Caki2 (cell line): Measurements from ENCODE around the gene CYP4F2. TPM values are rescaled to one million over a fixed set of nuclear protein-coding genes. Genes with fewer than 3 reads are reported as not detected.
"Not testable (repeated sequence)": the region's sequence is repeated elsewhere in the genome, so short reads cannot be mapped to it uniquely, and the experiment has no call there.

Experiments used
- DNase-seq: peaks from one replicate; pipeline ENCODE4 v3.0.0-alpha.2; 2015; ENCODE audit warnings: low read depth
- in situ Hi-C: cut with HindIII; loops from 2 replicates; pipeline ENCODE4 v1.10.0; 2016; ENCODE audit warnings: low sequenced_read_pairs, low pct_unique_long_range_greater_than_20kb, mixed read lengths
- total RNA-seq: library from RNA; depleted of rRNA; stranded (reverse); fragments of >200 nt; shearing (Covaris generic); gene quantifications from 2 replicates; pipeline ENCODE4 v1.2.3, GENCODE V29; 2014; ENCODE audit warnings: low replicate concordance; rRNA removed

Gene CYP4F2
- total RNA-seq, 1 experiment from 2014 or later: not detected

DNA sequence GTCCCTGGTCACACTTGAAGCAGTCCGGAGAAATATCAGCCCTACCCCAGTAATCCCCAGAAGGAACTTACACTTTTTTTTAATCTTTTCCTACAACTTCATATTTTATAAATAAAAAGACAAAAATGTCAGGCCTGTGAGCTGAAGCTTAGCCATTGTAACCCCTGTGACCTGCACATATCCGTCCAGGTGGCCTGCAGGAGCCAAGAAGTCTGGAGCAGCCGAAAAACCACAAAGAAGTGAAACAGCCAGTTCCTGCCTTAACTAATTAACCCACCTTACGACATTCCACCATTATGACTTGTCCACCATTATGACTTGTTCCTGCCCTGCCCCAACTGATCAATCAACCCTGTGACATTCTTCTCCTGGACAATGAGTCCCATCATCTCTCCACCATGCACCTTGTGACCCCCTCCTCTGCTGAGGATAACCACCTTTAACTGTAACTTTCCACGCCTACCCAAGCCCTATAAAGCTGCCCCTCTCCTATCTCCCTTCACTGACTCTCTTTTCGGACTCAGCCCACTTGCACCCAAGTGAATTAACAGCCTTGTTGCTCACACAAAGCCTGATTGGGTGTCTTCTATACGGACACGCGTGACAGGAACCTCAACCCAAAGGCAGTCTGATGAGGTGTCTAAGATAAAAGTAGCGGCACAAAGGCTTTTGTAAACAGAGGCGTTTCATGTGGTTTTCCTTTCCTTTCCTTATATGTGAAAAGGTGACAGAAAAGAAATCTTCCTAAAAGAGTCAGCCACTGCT lies 62.1 kb downstream of the CYP4F2 start:
- peak; percentile 89 for DNase-seq
- in situ Hi-C loops: not testable (repeated sequence)

DNA sequence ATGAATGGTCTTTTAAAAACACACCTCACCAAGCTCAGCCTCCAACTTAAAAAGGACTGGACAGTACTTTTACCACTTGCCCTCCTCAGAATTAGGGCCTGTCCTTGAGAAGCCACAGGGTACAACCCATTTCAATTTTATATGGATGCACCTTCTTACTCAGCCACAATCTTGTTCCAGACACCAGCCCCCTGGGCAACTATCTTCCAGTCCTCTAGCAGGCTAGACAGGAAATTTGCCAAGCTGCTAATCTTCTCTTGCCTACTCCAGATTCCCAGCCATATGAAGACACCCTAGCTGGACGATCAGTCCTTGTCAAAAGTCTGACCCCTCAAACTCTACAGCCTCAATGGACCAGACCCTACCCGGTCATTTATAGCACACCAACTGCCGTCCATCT lies 63.6 kb downstream of the CYP4F2 start:
- DNase-seq, in situ Hi-C loops: not testable (repeated sequence)

DNA sequence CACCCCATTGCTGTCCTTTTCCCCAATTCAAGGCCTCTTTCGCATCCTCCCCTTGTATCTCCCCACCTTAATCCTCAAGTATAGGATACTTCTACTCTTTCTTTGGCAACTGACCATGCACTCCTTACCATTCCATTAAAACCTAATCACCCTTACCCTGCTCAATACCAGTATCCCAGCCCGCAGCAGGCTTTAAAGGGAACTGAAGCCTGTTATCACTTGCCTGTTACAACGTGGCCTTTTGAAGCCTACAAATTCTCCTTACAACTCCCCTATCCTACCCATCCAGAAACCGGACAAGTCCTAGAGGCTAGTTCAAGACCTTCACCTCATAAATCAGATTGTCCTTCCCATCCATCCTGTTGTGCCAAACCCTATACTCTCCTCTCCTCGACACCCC lies 66.2 kb downstream of the CYP4F2 start:
- in situ Hi-C loops: no loop called here
- no peak for DNase-seq

DNA sequence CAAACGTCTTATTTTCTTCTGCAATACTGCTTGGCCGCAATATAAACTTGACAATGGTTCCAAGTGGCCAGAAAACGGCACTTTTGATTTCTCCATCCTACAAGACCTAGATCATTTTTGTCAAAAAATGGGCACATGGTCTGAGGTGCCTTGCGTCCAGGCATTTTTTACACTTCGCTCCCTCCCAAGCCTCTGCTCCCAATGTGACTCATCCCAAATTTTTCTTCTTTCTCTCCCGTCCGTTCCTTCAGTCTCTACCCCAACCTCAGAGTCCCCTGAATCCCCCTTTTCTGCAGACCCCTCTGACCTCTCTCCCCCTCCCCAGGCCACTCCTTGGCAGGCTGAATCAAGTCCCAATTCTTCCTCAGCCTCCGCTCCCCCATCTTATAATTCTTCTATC lies 68.1 kb downstream of the CYP4F2 start:
- DNase-seq: no peak
- in situ Hi-C loops: no loop called here

DNA sequence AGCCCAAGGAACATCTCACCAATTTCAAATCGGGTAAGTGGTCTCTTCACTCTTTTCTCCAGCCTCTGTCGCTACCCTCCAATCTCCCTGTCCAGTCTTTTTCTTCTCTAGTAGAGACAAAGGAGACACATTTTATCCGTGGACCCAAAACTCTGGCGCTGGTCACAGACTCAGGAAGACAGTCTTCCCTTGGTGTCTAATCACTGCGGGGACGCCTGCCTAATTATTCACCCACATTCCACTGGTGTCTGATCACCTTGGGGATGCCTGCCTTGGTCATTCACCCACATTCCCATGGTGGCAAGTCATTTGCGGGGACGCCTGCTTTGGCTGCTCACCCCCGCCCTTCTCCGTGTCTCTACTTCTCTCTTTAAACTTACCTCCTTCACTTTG lies 68.6 kb downstream of the CYP4F2 start:
- DNase-seq: no peak
- in situ Hi-C loops: no loop called here

DNA sequence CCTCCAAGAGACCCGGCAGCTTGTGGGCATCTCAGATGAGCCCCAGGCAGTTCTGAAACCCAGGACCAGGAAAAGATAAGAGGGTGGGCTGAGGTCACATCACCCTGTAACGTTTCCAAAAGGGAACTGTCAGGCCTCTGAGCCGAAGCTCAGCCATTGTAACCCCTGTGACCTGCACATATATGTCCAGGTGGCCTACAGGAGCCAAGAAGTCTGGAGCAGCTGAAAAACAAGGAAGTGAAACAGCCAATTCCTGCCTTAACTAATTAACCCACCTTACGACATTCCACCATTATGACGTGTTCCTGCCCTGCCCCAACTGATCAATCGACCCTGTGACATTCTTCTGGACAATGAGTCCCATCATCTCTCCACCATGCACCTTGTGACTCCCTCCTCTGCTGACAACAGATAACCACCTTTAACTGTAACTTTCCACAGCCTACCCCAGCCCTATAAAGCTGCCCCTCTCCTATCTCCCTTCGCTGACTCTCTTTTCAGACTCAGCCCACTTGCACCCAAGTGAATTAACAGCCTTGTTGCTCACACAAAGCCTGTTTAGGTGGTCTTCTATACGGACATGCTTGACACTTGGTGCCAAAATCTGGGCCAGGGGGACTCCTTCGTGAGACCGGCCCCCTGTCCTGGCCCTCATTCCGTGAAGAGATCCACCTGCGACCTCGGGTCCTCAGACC lies 69.1 kb downstream of the CYP4F2 start:
- peak; percentile 85 for DNase-seq
- in situ Hi-C loops: not testable (repeated sequence)

DNA sequence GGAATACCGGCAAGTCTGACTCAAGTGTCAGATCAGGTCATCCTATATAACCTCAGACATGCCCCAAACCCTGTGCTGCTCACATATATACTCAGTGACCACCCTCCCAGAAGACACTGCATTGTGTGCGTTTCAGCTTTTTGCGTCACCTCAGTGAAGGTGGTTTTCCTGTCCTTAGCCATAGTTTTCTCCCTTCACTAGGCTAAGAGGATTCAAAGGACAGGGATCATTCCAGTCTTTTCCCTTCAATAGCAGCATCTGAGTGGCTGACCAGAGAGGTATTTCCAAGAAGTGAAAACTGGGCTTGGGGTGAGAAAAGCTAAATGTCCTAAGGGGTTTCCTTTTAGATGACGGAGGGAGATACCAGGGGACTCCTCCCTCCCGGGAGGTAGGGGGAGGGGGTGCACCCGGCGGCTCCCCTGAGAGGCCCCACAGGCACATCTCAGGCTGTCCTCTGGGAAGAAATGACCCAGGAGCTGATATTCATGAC lies 69.7 kb downstream of the CYP4F2 start:
- in situ Hi-C loops: no loop called here
- DNase-seq: no peak

Other genes starting within 250 kb of the CYP4F2 start
- gene CYP4F12, start 225.0 kb downstream of the CYP4F2 start, total RNA-seq: 2.6 and 5.2 TPM in 2 replicates
- not detected in 2 replicates for gene OR10H2, start 170.1 kb downstream of the CYP4F2 start, total RNA-seq
- not detected in 2 replicates for gene OR10H3, start 160.1 kb downstream of the CYP4F2 start, total RNA-seq
- gene OR10H5, start 110.4 kb downstream of the CYP4F2 start, total RNA-seq: not detected in 2 replicates
- gene OR10H1, start 82.4 kb downstream of the CYP4F2 start, total RNA-seq: not detected in 2 replicates
- 259 and 272 TPM in 2 replicates for gene CYP4F11, start 36.5 kb upstream of the CYP4F2 start, total RNA-seq
- gene OR10H4, start 50.9 kb upstream of the CYP4F2 start, total RNA-seq: not detected in 2 replicates
- 332 and 385 TPM in 2 replicates for gene TPM4, start 178.4 kb upstream of the CYP4F2 start, total RNA-seq
- 72.2 and 122 TPM in 2 replicates for gene RAB8A, start 213.8 kb upstream of the CYP4F2 start, total RNA-seq
- not detected in 2 replicates for gene HSH2D, start 245.6 kb upstream of the CYP4F2 start, total RNA-seq